ENCODE results near the gene TESK2.

GRCh38 chr1:45510972-45511527, 20.1 kb upstream of the TESK2 start:
- TF ChIP-seq, protein P1, sequence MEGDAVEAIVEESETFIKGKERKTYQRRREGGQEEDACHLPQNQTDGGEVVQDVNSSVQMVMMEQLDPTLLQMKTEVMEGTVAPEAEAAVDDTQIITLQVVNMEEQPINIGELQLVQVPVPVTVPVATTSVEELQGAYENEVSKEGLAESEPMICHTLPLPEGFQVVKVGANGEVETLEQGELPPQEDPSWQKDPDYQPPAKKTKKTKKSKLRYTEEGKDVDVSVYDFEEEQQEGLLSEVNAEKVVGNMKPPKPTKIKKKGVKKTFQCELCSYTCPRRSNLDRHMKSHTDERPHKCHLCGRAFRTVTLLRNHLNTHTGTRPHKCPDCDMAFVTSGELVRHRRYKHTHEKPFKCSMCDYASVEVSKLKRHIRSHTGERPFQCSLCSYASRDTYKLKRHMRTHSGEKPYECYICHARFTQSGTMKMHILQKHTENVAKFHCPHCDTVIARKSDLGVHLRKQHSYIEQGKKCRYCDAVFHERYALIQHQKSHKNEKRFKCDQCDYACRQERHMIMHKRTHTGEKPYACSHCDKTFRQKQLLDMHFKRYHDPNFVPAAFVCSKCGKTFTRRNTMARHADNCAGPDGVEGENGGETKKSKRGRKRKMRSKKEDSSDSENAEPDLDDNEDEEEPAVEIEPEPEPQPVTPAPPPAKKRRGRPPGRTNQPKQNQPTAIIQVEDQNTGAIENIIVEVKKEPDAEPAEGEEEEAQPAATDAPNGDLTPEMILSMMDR (IDR thresholded peaks at IDR 0.05), result no peak
- no peak for TF ChIP-seq POLR2A (IDR thresholded peaks at IDR 0.05)
